Kidney (tissue), 14 donors: ENCODE measurements around the gene OR5V1. TPM values are rescaled to one million over a fixed set of nuclear protein-coding genes. Genes with fewer than 3 reads are reported as not detected.
"Not testable (repeated sequence)": the region's sequence is repeated elsewhere in the genome, so short reads cannot be mapped to it uniquely, and the experiment has no call there.

ENCODE experiments used
- DNase-seq, 5 donors: peaks; one replicate each; pipeline ENCODE4 v3.0.0-alpha.2; 2013 to 2020
- FAIRE-seq: peaks from 2 replicates; lab custom pipeline; 2012; peaks lifted over from hg19 to GRCh38; lab: Jason Lieb, UNC
- H3K27ac ChIP-seq, 2 donors: one replicate each; pipeline ENCODE4 v1.7.0; 2013; ENCODE audit warnings: low read depth in 2 of 2, low read length in 2 of 2, inconsistent platforms in 1 of 2
- H3K27me3 ChIP-seq: one replicate; pipeline ENCODE4 v1.7.1; 2013; ENCODE audit warnings: low read length, inconsistent platforms; ENCODE audit not compliant: control insufficient read depth, insufficient read depth
- H3K36me3 ChIP-seq, 3 donors: one replicate each; pipeline versions ENCODE4 v1.7.0 to v1.7.1; 2013; ENCODE audit warnings: low read length in 3 of 3, control low read depth in 1 of 3, inconsistent platforms in 1 of 3; ENCODE audit not compliant: insufficient read depth in 3 of 3, control insufficient read depth in 2 of 3
- H3K4me1 ChIP-seq, 3 donors: one replicate each; pipeline versions ENCODE4 v1.7.0 to v1.7.1; 2013; ENCODE audit warnings: low read length in 3 of 3, inconsistent platforms in 1 of 3, low read depth in 1 of 3; ENCODE audit not compliant: control insufficient read depth in 2 of 3, insufficient read depth in 2 of 3
- H3K4me3 ChIP-seq, 3 donors: one replicate each; pipeline versions ENCODE4 v1.7.0 to v1.8.1; 2013; ENCODE audit warnings: low read length in 3 of 3, control low read depth in 1 of 3, inconsistent platforms in 1 of 3
- H3K9ac ChIP-seq, 3 donors: one replicate each; pipeline versions ENCODE4 v1.7.0 to v1.7.1; 2013; ENCODE audit warnings: low read length in 3 of 3, control low read depth in 1 of 3, inconsistent platforms in 1 of 3
- H3K9me3 ChIP-seq, 3 donors: one replicate each; pipeline versions ENCODE4 v1.7.0 to v1.7.1; 2013; ENCODE audit warnings: low read length in 3 of 3, control low read depth in 1 of 3, inconsistent platforms in 1 of 3; ENCODE audit not compliant: control insufficient read depth in 2 of 3, insufficient read depth in 1 of 3
- CTCF ChIP-seq: IDR thresholded peaks from 3 replicates; pipeline ENCODE4 v1.5.1; 2012; ENCODE audit warnings: mild to moderate bottlenecking, moderate library complexity, borderline replicate concordance; ENCODE audit not compliant: insufficient read depth; ENCODE audit errors: extremely low read depth
- intact Hi-C: fragments of 100-400 bp; cut with DNase I; formaldehyde crosslinking; loops from one replicate; pipeline ENCODE4 v1.11.1; 2022
- polyA plus RNA-seq: library from polyadenylated mRNA; stranded (reverse); fragments of 350-450 nt; fragmentation: Illumina TruSeq; extraction: RNeasy Lipid Tissue Mini Kit (QIAGEN cat#74804); gene quantifications from one replicate; pipeline ENCODE4 v1.2.3, GENCODE V29; 2014; ENCODE audit warnings: low read depth, low replicate concordance; ENCODE audit not compliant: insufficient read depth
- total RNA-seq: library from RNA; stranded (reverse); fragmentation: NEBNext Ultra II Directional; extraction: Animal tissue kit (Norgen Biotek cat#: 25700); gene quantifications from one replicate; pipeline ENCODE4 v1.2.1, GENCODE V29; 2021
- donor health status: control.
- donor health status: control.
- donor health status: control.
- donor health status: control.
- donor health status: control.
- donor health status: DM: yes; HTN: yes; CAD: no.
- donor health status: Normal renal cell carcinoma (clear cell type).

Gene OR5V1
- total and polyA plus RNA-seq, 2 donors from 2014 or later, result not detected

DNA sequence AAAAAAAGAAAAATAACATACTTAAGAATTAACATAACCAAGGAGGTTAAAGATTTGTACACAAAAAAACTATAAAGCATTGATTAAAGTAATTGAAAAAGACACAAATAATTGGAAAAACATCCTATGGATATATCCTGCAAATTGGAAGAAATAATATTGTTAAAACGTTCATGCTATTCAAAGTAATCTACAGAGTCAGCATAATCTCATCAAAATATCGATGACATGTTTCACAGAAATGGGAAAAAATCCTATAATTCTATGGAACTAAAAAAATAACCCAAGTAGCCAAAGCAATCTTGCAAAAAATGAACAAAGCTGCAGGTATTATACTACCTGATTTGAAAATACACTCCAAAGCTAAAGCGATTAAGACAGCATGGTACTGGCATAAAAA lies 23.3 kb downstream of the OR5V1 start:
- no peak for DNase-seq

DNA sequence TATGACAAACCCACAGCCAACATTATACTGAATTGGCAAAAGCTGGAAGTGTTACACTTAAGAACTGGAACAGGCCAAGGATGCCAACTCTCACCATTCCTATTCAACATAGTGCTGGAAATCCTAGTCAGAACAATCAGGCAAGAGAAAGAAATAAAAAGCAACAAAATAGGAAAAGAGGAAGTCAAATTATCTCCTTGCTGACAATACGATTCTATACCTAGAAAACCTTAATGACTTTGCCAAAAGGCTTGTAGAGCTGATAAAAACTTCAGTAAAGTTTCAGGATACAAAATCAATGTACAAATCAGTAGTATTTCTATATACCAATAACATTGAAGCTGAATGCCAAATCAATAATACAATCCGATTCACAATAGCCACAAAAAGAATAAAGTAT lies 32.4 kb downstream of the OR5V1 start:
- Histone ChIP-seq H3K4me3 (no peak overlapping the region), H3K27ac (no peak overlapping the region), H3K4me1 (no peaks in the 10 kb centered on the region), H3K27me3 (no peaks in the 10 kb centered on the region), H3K9me3 (no peaks in the 10 kb centered on the region), H3K9ac (no peak overlapping the region), H3K36me3 (no peaks in the 10 kb centered on the region)
- DNase-seq (no peak), FAIRE-seq (no peak)
- no peak for TF ChIP-seq CTCF
- intact Hi-C loops, result no loop called here

More for the DNA sequence above, 23.3 kb downstream of the OR5V1 start:
- H3K36me3 ChIP-seq, result no peaks in the 10 kb centered on the region
- no peak for TF ChIP-seq CTCF
- H3K27me3 ChIP-seq, result no peaks in the 10 kb centered on the region
- H3K4me3 ChIP-seq, result no peak overlapping the region
- intact Hi-C loops, result no loop called here
- FAIRE-seq, result peak; percentile 49
- no peak overlapping the region for H3K9ac ChIP-seq
- no peak overlapping the region for H3K27ac ChIP-seq
- H3K9me3 ChIP-seq, result no peaks in the 10 kb centered on the region
- no peaks in the 10 kb centered on the region for H3K4me1 ChIP-seq

DNA sequence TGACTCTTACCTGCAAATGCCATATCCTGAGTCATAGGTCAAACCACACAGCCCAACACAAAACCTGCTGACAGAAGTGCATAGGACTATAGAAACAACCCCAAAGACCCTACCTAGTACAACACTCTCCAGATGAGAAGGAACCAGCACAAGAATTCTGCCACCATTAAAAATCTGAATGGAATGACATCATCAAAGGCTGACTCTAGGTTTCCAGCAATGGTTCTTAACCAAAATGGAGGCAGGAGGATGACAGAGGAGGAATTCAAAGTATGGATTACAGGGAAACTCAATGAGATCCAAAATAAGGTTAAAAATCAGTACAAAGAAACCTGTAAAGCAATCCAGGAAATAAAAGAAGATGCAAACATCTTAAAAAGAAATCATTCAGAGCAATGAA lies 36.0 kb downstream of the OR5V1 start:
- Histone ChIP-seq H3K4me3 (no peak overlapping the region), H3K27ac (no peak overlapping the region), H3K4me1 (no peaks in the 10 kb centered on the region), H3K36me3 (no peaks in the 10 kb centered on the region), H3K9ac (no peak overlapping the region), H3K9me3 (no peaks in the 10 kb centered on the region), H3K27me3 (no peaks in the 10 kb centered on the region)
- FAIRE-seq (no peak), DNase-seq (no peak)
- intact Hi-C loops, result no loop called here
- TF ChIP-seq CTCF, result no peak

GRCh38 chr6:29325777-29326176 lies 42.9 kb downstream of the OR5V1 start:
- Histone ChIP-seq H3K9ac (no peak overlapping the region), H3K9me3 (no peaks in the 10 kb centered on the region), H3K4me3 (no peak overlapping the region), H3K27ac (no peak overlapping the region), H3K27me3 (no peaks in the 10 kb centered on the region), H3K36me3 (no peaks in the 10 kb centered on the region), H3K4me1 (no peaks in the 10 kb centered on the region)
- DNase-seq, result no peak
- FAIRE-seq, result no peak
- intact Hi-C loops, result no loop called here
- TF ChIP-seq CTCF, result no peak

- H3K27me3 ChIP-seq, FAIRE-seq, H3K27ac ChIP-seq, H3K9me3 ChIP-seq, H3K9ac ChIP-seq, intact Hi-C loops, H3K4me1 ChIP-seq, DNase-seq, H3K36me3 ChIP-seq, H3K4me3 ChIP-seq: not testable (repeated sequence)
Measured at GRCh38 chr6:29323332-29323731, 45.3 kb downstream of the OR5V1 start.
